Measurements from ENCODE around the gene SSBP2. TPM values are rescaled to one million over a fixed set of nuclear protein-coding genes. Genes with fewer than 3 reads are reported as not detected.

The SSBP2 gene
- total and polyA plus RNA-seq, 4 donors = 17.2 to 99.9 (median 27.3) TPM

- no peak overlapping the region for H3K4me3 ChIP-seq
- TF ChIP-seq CTCF (IDR thresholded peaks at IDR 0.05; ENCODE audit: control extremely low read depth, extremely low read depth) = no peak
- DNase-seq (no peak), ATAC-seq (ENCODE audit: insufficient read depth, low FRiP score) (no peak)
- no peak overlapping the region for H3K27ac ChIP-seq (ENCODE audit: low read depth in 1 of 2, low read length in 1 of 2)
- H3K9me3 ChIP-seq (ENCODE audit: control insufficient read depth in 4 of 4, insufficient read depth in 3 of 4, low read length in 3 of 4) = no peaks in the 10 kb centered on the region
- no peaks in the 10 kb centered on the region for H3K27me3 ChIP-seq (ENCODE audit: control insufficient read depth in 3 of 3, insufficient read depth in 3 of 3, low read length in 2 of 3)
- peaks cover 0 to 1% (median 0%) of the 10 kb centered on the region in 5 donors for H3K4me1 ChIP-seq (ENCODE audit: control insufficient read depth in 5 of 5, insufficient read depth in 5 of 5, low read length in 5 of 5)
- peaks cover 0 to 4% (median 1%) of the 10 kb centered on the region in 4 donors for H3K36me3 ChIP-seq (ENCODE audit: control insufficient read depth in 4 of 4, insufficient read depth in 4 of 4, low read length in 4 of 4)
- H3K9ac ChIP-seq (ENCODE audit: insufficient read depth in 1 of 2, low read length in 2 of 2) = no peak overlapping the region
Observed at GRCh38 chr5:81545911-81546310, 205.0 kb downstream of the SSBP2 start.

- no peak overlapping the region for H3K9ac ChIP-seq (ENCODE audit: insufficient read depth in 1 of 2, low read length in 2 of 2)
- DNase-seq (no peak), ATAC-seq (ENCODE audit: insufficient read depth, low FRiP score) (no peak)
- 97 to 98% methylated on average over 1 of the region's 1 CpG for WGBS, 2 donors
- no peaks in the 10 kb centered on the region for H3K9me3 ChIP-seq (ENCODE audit: control insufficient read depth in 4 of 4, insufficient read depth in 3 of 4, low read length in 3 of 4)
- H3K27me3 ChIP-seq (ENCODE audit: control insufficient read depth in 3 of 3, insufficient read depth in 3 of 3, low read length in 2 of 3) = no peaks in the 10 kb centered on the region
- TF ChIP-seq CTCF (IDR thresholded peaks at IDR 0.05; ENCODE audit: control extremely low read depth, extremely low read depth) = no peak
- H3K4me3 ChIP-seq = no peak overlapping the region
- H3K4me1 ChIP-seq (ENCODE audit: control insufficient read depth in 5 of 5, insufficient read depth in 5 of 5, low read length in 5 of 5) = peaks cover 0 to 1% (median 0%) of the 10 kb centered on the region in 5 donors
- no peak overlapping the region for H3K27ac ChIP-seq (ENCODE audit: low read depth in 1 of 2, low read length in 1 of 2)
- H3K36me3 ChIP-seq (ENCODE audit: control insufficient read depth in 4 of 4, insufficient read depth in 4 of 4, low read length in 4 of 4) = peaks cover 0 to 4% (median 1%) of the 10 kb centered on the region in 4 donors
Observed at GRCh38 chr5:81544351-81545018, 206.4 kb downstream of the SSBP2 start.

GRCh38 chr5:81542242-81542641, 208.7 kb downstream of the SSBP2 start:
- H3K36me3 ChIP-seq (ENCODE audit: control insufficient read depth in 4 of 4, insufficient read depth in 4 of 4, low read length in 4 of 4) = peaks cover 0 to 6% (median 0%) of the 10 kb centered on the region in 4 donors
- no peak overlapping the region for H3K9ac ChIP-seq (ENCODE audit: insufficient read depth in 1 of 2, low read length in 2 of 2)
- no peak overlapping the region for H3K4me3 ChIP-seq
- WGBS, 2 donors = 94 to 97% methylated on average over 1 of the region's 1 CpG
- H3K4me1 ChIP-seq (ENCODE audit: control insufficient read depth in 5 of 5, insufficient read depth in 5 of 5, low read length in 5 of 5) = peaks cover 0 to 1% (median 0%) of the 10 kb centered on the region in 5 donors
- H3K9me3 ChIP-seq (ENCODE audit: control insufficient read depth in 4 of 4, insufficient read depth in 3 of 4, low read length in 3 of 4) = no peaks in the 10 kb centered on the region
- H3K27me3 ChIP-seq (ENCODE audit: control insufficient read depth in 3 of 3, insufficient read depth in 3 of 3, low read length in 2 of 3) = no peaks in the 10 kb centered on the region
- no peak for TF ChIP-seq CTCF (IDR thresholded peaks at IDR 0.05; ENCODE audit: control extremely low read depth, extremely low read depth)
- ATAC-seq (ENCODE audit: insufficient read depth, low FRiP score) (no peak), DNase-seq (no peak)
- no peak overlapping the region for H3K27ac ChIP-seq (ENCODE audit: low read depth in 1 of 2, low read length in 1 of 2)

All from lung (tissue), 12 donors.